Epithelial cell of alveolus of lung (primary cell): Measurements from ENCODE around the gene TUBA1C. TPM values are rescaled to one million over a fixed set of nuclear protein-coding genes. Genes with fewer than 3 reads are reported as not detected.

Experiments used
- total RNA-seq: library from RNA; depleted of rRNA; stranded (reverse); fragments of >200 nt; gene quantifications from 2 replicates; pipeline ENCODE4 v1.2.1, GENCODE V29; 2015

TUBA1C gene
- total RNA-seq: 219 and 860 TPM in 2 replicates

GRCh38 chr12:49264873-49265792 is at the start of gene TUBA1C:
TUBA1C (plus strand) TSS chr12:49265082; CDS start chr12:49265182, 100 bp downstream.

GRCh38 chr12:49295082-49295936 is 30.4 kb downstream of the TUBA1C start, which contains the start of gene PRPH:
PRPH (plus strand) TSS chr12:49295147; CDS start chr12:49295201, 54 bp downstream.

GRCh38 chr12:49322708-49323523 is 58.0 kb downstream of the TUBA1C start, which contains the start of gene TROAP:
TROAP (plus strand) TSS chr12:49323255; CDS start chr12:49323609, 354 bp downstream.

Other genes starting within 250 kb of the TUBA1C start
- gene PRKAG1, start 246.3 kb upstream of the TUBA1C start, total RNA-seq: 72.3 and 79.4 TPM in 2 replicates
- gene KMT2D, start 204.3 kb upstream of the TUBA1C start, total RNA-seq: 16.4 and 42.4 TPM in 2 replicates
- gene RHEBL1, start 195.1 kb upstream of the TUBA1C start, total RNA-seq: 0.78 TPM in 1 of 2 replicates, not detected in the other
- gene DHH, start 170.3 kb upstream of the TUBA1C start, total RNA-seq: under 0.01 TPM in 1 of 2 replicates, not detected in the other
- 31.7 and 38.4 TPM in 2 replicates for gene LMBR1L, start 154.2 kb upstream of the TUBA1C start, total RNA-seq
- gene TUBA1B, start 133.7 kb upstream of the TUBA1C start, total RNA-seq: 571 and 3,378 TPM in 2 replicates
- gene TUBA1A, start 76.0 kb upstream of the TUBA1C start, total RNA-seq: 301 and 1,578 TPM in 2 replicates
- gene PRPH, start 30.1 kb downstream of the TUBA1C start, total RNA-seq: not detected in 2 replicates
- gene TROAP, start 58.2 kb downstream of the TUBA1C start, total RNA-seq: 16.7 and 18.7 TPM in 2 replicates
- gene C1QL4, start 72.1 kb downstream of the TUBA1C start, total RNA-seq: 0.78 and 0.88 TPM in 2 replicates
- gene DNAJC22, start 81.8 kb downstream of the TUBA1C start, total RNA-seq: 9.7 and 21.5 TPM in 2 replicates
- 31.0 and 33.1 TPM in 2 replicates for gene SPATS2, start 102.4 kb downstream of the TUBA1C start, total RNA-seq